AML-193 (cell line): ENCODE data around the gene GSTO2.
"Not testable (repeated sequence)": the region's sequence is repeated elsewhere in the genome, so short reads cannot be mapped to it uniquely, and the experiment has no call there.

ENCODE experiments used
- DNase-seq, 2 experiments: peaks; one replicate each; lab custom pipeline; 2025; lab: John Stamatoyannopoulos, UW

GSTO2 gene

GRCh38 chr10:104268713-104269645 lies at the start of gene GSTO2:
TSS of gene GSTO2 (plus strand) at chr10:104269184. CDS start at chr10:104274916, 5,732 bp downstream.
- peak; percentile 93 to 95 for DNase-seq

GRCh38 chr10:104220522-104220921 lies 48.5 kb upstream of the GSTO2 start:
- no peak for DNase-seq

- DNase-seq: no peak
Observed at GRCh38 chr10:104223304-104223703, 45.7 kb upstream of the GSTO2 start.

GRCh38 chr10:104230490-104230889 lies 38.5 kb upstream of the GSTO2 start:
- peak in 1 of 2 experiments; percentile 9 for DNase-seq

GRCh38 chr10:104231784-104232612 lies 37.0 kb upstream of the GSTO2 start, which contains the start of gene CFAP43:
TSS of gene CFAP43 (minus strand) at chr10:104232364. CDS start at chr10:104232246, 118 bp downstream.
- peak; percentile 88 to 90 for DNase-seq

- no peak for DNase-seq
Observed at GRCh38 chr10:104232613-104233102, 36.3 kb upstream of the GSTO2 start.

- no peak for DNase-seq
Observed at GRCh38 chr10:104233817-104234216, 35.2 kb upstream of the GSTO2 start.

GRCh38 chr10:104234934-104235333 lies 34.0 kb upstream of the GSTO2 start:
- no peak for DNase-seq

GRCh38 chr10:104235801-104236200 lies 33.2 kb upstream of the GSTO2 start:
- DNase-seq: no peak

GRCh38 chr10:104240078-104240477 lies 28.9 kb upstream of the GSTO2 start:
- no peak for DNase-seq

- DNase-seq: no peak
Observed at GRCh38 chr10:104242545-104242944, 26.4 kb upstream of the GSTO2 start.

GRCh38 chr10:104243009-104243408 lies 26.0 kb upstream of the GSTO2 start:
- DNase-seq: not testable (repeated sequence)

- no peak for DNase-seq
Observed at GRCh38 chr10:104243512-104243911, 25.5 kb upstream of the GSTO2 start.

- DNase-seq: no peak
Observed at GRCh38 chr10:104245066-104245632, 23.8 kb upstream of the GSTO2 start.

GRCh38 chr10:104246976-104247375 lies 22.0 kb upstream of the GSTO2 start:
- peak; percentile 45 to 69 for DNase-seq

GRCh38 chr10:104247513-104248146 lies 21.4 kb upstream of the GSTO2 start:
- DNase-seq: peak; percentile 38

- not testable (repeated sequence) for DNase-seq
Observed at GRCh38 chr10:104248931-104249330, 20.1 kb upstream of the GSTO2 start.

GRCh38 chr10:104250371-104250770 lies 18.6 kb upstream of the GSTO2 start:
- peak; percentile 46 to 58 for DNase-seq

GRCh38 chr10:104251443-104251842 lies 17.5 kb upstream of the GSTO2 start:
- DNase-seq: no peak

- DNase-seq: no peak
Observed at GRCh38 chr10:104252368-104252767, 16.6 kb upstream of the GSTO2 start.

- no peak for DNase-seq
Observed at GRCh38 chr10:104253106-104253505, 15.9 kb upstream of the GSTO2 start.
